ENCODE measurements around the gene PDZD2.

DNA sequence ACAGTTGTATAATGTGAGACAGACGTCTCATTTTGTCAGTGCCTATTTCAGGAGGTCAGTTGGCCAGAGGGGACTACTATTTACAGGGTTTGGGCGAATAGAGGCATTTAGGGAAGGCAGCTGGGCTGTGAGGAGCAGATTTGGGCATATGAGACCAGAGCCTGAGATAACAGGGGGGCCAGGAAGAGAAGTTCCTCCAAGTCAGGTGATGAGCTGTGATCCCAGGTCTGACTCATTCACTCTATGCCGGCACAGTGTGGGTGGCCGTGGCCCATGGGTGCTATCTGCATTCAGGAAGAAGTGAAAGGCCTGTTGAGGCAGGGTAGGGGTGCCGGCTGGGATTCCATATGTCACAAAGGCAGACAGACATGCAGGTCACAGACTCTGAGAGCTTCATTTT lies 142.8 kb downstream of the PDZD2 start:
- TF ChIP-seq, protein P1, sequence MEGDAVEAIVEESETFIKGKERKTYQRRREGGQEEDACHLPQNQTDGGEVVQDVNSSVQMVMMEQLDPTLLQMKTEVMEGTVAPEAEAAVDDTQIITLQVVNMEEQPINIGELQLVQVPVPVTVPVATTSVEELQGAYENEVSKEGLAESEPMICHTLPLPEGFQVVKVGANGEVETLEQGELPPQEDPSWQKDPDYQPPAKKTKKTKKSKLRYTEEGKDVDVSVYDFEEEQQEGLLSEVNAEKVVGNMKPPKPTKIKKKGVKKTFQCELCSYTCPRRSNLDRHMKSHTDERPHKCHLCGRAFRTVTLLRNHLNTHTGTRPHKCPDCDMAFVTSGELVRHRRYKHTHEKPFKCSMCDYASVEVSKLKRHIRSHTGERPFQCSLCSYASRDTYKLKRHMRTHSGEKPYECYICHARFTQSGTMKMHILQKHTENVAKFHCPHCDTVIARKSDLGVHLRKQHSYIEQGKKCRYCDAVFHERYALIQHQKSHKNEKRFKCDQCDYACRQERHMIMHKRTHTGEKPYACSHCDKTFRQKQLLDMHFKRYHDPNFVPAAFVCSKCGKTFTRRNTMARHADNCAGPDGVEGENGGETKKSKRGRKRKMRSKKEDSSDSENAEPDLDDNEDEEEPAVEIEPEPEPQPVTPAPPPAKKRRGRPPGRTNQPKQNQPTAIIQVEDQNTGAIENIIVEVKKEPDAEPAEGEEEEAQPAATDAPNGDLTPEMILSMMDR (IDR thresholded peaks at IDR 0.05; ENCODE audit: poor library complexity, severe bottlenecking), result no peak
- TF ChIP-seq EZH2 (IDR thresholded peaks at IDR 0.05; ENCODE audit: borderline replicate concordance, insufficient read depth, low read length, poor library complexity, severe bottlenecking) (no peak), POLR2AphosphoS5 (IDR thresholded peaks at IDR 0.05) (no peak), TAF1 (IDR thresholded peaks at IDR 0.05; ENCODE audit: low read depth) (no peak), SMC3 (conservative IDR thresholded peaks at IDR 0.05; ENCODE audit: poor library complexity) (no peak), RAD21 (conservative IDR thresholded peaks at IDR 0.05) (no peak), EP300 (conservative IDR thresholded peaks at IDR 0.05; ENCODE audit: poor library complexity, severe bottlenecking) (no peak), REST (IDR thresholded peaks at IDR 0.05; ENCODE audit: borderline replicate concordance) (no peak), MXI1 (conservative IDR thresholded peaks at IDR 0.05; ENCODE audit: poor library complexity, severe bottlenecking) (no peak)
